ENCODE results near the gene MLLT10.
"Not testable (repeated sequence)": the region's sequence is repeated elsewhere in the genome, so short reads cannot be mapped to it uniquely, and the experiment has no call there.

MLLT10 gene

DNA sequence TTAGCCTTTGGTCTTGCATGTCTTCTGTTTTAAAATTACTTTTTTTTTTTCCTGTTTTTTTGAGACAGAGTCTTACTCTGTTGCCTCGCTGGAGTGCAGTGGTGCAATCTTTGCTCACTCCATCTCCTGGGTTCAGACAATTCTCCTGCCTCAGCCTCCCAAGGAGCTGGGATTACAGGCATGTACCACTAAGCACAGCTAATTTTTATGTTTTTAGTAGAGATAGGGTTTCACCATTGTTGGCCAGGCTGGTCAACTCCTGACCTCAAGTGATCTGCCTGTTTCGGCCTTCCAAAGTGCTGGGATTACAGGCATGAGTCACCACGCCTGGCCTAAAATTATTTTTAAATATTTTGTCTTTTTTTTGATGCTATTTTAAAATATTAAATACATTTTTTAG lies 38.5 kb downstream of the MLLT10 start:
- no peak for DNase-seq

DNA sequence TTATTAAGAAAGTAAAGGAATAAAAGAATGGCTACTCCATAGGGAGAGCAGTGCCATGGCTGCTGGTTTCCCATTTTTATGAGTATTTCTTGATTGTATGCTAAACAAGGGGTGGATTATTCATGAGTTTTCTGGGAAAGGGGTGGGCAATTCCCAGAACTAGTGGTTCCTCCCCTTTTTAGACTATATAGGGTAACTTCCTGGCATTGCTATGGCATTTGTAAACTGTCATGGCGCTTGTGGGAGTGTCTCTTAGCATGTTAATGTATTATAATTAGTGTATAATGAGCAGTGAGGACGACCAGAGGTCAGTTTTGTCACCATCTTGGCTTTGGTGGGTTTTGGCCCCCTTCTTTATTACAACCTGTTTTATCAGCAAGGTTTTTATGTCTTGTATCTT lies 40.5 kb downstream of the MLLT10 start:
- not testable (repeated sequence) for DNase-seq

DNA sequence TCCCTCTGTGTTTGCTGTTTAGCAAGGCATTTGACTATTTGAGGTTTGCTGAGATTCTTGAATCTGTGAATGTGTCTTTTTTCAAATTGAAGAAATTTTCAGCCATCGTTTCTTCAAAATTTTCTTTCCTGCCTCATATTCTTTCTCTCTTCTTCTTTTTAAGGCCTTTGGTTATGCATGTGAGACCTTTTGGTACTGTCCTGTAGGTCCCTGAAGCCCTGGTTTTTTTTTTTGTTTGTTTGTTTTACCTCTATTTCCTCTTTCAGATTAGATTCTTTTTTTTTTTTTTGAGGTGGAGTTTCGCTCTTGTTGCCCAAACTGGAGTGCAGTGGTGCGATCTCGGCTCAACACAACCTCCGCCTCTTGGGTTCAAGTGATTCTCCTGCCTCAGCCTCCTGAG lies 45.3 kb downstream of the MLLT10 start:
- DNase-seq, result no peak

DNA sequence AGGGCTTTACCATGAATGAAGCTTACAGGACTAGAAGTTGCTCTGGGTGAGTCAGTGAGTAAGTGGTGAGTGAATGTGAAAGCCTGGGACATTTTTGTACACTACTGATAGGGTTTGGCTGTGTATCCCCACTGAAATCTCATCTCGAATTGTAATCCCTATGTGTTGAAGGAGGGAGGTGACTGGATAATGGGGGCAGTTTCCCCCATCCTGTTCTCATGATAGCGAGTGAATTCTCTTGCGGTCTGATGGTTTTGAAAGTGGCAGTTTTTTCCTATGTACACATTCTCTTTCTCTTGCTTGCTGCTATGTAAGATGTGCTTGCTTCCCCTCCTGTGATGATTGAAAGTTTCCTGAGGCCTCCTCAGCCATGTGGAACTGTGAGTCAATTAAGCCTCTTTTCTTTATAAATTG lies 47.4 kb downstream of the MLLT10 start:
- DNase-seq, result not testable (repeated sequence)

DNA sequence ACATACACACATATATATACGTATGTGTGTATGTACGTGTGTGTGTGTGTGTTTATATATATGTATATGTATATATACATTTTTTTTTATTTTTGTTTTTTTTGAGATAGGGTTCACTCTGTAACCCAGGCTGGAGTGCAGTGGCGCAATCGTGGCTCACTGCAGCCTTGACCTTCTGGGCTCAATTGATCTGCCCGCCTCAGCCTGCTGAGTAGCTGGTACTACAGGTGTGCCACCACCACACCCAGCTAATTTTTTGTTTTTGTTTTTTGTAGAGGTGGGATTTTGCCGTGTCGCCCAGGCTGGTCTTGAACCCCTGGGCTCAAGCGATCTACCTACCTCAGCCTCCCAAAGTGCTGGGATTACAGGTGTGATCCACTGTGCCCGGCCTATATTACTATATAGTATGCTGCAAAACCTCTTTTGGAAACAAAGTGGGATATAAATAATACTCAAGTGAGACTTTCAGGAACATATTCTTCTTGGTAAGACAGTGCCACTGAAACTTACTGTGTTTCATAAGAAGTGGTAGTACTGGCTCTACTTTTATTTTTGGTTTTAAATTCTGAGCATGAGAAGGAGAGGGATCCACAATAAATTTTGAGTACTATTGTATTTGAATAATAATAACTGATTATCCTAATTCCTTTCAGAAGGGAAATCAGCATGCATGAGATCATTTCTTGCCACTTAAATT lies 51.0 kb downstream of the MLLT10 start:
- no peak for DNase-seq

DNA sequence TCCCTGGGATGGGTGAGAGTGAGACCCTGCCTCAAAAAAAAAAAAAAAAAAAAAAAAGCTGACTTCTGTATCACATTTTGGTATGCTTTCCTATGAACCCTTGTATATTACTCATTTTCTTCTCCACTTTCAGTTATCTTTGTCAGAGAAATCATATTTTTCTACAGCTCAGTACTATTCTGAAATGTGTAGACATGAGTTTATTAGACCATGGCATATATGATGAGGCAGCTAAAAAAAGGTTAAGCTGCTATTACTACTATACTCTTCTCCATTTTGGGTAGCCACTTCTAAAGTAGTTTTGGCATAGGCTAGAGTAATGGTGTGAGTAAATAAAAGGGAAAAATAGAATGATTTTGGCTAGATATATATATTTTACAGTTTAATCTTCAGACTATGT lies 53.4 kb downstream of the MLLT10 start:
- DNase-seq, result no peak

DNA sequence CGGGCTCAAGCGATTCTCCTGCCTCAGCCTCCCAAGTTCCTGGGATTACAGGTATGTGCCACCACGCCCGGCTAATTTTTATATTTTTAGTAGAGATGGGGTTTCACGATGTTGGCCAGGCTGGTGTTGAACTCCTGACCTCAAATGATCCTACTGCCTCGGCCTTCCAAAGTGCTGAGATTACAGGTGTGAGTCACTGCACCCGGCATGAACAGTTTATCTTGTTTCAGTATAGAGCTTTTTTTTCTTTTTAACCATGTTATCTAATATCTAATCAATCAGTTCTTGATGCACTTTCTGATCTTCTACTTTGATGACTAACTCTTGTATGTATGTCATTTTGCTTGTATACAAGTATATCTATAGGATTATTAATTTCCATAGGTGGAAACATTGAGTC lies 54.1 kb downstream of the MLLT10 start:
- DNase-seq, result not testable (repeated sequence)

DNA sequence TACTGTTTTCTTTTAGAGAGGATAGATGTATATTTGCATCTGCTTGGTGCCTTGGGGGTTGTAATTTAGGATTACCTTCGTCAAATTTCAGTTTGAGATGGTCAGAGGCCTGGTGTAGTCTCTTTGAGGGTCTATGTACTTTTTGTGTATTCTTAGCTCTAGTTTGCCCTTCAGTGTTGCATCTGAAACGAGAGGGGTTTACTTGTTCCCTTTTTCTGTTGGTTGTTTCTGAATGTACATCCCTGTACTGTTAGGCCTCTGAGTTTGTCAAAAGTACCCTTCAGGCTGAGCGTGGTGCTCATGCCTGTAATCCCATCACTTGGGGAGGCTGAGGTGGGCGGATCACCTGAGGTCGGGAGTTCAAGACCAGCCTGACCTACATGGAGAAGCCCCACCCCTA lies 60.0 kb downstream of the MLLT10 start:
- no peak for DNase-seq

DNA sequence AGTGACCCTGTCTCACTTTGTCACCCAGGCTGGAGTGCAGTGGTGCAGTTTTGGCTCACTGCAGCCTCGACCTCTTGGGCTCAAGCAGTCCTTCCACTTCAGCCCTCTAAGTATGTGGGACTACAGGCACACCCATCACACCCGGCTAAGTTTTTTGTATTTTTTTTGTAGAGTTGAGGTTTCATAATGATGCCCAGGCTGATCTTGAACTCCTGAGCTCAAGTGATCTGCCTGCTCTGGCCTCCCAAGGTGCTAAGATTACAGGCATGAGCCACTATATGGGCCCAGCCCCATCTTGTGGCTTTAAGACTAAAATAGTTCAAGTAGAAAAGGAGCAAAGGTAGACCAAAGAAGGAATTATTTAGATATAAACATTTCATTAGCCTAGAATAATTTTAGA lies 65.5 kb downstream of the MLLT10 start:
- no peak for DNase-seq

DNA sequence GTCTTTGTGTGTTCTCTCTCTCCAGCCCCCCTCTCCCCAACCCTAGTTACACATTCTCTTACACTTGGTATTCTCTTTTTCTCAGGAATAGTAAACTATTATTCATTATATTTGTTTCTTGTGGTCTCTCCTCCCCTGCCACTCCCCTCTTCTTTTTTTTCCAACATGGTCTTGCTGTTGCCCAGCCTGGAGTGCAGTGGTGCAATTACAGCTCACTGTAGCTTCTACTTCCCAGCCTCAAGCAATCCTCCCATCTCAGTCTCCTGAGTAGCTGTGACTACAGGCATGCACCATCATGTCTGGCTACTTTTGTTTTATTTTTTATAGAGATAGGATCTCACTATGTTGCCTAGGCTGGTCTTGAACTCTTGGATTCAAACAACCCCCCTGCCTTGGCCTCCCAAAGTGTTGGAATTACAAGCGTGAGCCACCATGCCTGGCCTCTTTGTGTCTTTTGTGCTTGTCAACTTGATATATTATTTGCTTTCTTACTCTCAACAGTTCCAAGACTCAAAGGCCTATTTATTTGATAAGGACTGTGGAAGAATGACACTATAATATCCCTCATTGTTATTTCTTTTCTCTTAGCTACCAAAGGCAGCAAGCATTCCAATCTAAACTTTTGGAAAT lies 66.9 kb downstream of the MLLT10 start:
- no peak for DNase-seq

DNA sequence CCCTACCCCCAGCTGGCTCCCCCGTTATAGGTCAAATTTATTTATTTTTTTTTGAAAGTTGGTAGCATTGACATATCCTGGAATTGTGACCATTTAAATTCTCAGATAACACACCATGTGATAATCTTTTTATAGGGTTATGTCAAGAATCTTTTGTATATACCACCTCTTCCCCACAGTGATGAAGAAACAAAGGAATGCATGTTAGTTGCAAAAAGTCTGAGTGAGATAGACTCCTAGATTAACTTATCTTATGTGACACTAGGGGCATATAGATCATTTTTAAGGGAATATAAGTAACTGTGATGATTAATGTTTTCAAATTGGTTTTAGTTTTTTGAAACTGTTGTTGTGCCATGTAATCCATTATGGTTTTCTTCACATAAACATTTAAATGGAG lies 68.3 kb downstream of the MLLT10 start:
- DNase-seq, result no peak

DNA sequence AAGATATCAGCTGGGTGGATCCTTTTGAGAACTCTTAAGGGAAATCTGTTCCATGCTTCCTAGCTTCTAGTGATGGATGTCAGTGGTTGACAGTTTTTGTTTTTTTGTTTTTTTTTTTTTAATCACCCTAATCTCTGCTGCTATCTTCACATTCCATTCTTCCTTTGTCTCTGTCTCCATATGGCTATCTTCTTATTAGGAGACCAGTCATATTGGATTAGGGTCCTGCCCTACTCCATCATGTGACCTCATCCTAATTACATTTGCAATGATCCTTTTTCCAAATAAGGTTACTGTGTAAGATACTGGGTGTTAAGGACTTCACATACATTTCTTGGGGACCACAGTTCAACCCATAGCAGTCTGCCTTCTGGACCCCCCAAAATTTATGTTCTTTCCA lies 69.7 kb downstream of the MLLT10 start:
- no peak for DNase-seq

DNA sequence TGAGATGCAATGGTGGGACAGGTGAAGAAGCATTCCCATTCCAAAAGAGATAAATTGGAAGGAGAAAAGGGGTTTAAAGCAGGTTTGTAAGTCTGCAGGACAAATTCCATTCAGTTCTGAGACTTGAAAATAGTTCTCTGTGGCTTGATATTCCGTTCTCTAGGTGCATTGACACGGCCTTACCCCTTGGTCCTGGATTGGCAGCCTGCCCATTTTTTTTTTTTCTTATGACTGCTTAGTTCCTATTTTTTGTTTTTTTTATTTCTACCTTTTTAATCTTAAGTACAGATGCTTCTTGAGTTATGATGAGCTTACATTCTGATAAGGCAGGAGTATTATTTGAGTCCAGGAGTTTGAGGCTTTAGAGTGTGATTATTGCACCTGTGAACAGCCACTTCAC lies 70.6 kb downstream of the MLLT10 start:
- DNase-seq, result no peak

DNA sequence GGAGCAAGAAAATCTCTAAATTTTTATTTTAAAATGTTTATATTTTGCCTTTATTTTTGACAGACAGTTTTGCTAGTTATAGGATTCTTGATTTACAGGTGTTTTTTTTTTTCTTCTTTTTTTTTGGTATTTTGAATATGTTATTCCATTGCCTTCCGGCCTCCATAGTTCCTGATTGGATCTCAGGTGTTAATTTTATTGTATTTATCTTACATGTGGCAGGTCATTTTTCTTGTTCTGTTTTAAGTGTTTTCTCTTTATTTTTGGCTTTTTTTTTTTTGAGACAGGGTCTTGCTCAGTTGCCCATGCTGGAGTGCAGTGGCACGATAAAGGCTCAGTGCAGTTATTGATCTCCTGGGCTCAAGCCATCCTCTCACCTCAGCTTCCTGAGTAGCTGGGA lies 73.9 kb downstream of the MLLT10 start:
- DNase-seq, result no peak

DNA sequence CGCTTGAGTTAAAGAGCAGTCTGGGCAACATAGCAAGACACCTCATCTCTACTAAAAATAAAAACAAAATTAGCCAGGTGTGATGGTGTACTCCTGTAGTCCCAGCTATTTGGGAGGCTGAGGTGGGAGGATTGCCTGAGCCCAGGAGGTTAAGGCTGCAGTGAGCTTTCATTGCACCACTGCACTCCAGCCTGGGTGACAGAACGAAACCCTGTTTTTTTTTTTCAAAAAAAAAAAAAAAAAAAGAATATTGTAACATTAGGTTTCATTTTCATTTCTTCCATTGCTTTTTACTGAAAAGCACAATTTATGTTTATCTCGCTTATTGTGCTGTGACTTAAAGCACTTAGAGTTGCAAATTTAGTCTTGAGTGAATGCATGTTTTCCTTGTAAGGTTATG lies 80.0 kb downstream of the MLLT10 start:
- DNase-seq, result no peak

DNA sequence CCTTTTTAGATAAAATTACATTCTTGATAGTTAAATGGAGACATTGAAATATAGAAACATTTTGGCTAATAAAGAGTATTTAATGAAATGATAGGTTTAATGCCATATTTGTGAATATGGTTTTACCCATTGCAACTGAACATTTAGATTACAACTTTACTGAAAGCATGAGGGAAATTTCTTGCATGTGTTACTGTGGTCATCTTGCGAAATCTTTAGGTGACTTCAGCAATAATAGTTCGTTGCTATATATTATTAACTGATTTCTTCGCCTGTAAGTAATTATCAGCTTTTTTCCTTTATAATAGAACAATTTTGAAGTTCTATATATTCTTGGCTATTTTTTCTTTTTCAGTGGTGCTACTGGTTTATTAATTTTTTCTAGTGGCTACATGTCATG lies 83.2 kb downstream of the MLLT10 start:
- DNase-seq, result no peak

DNA sequence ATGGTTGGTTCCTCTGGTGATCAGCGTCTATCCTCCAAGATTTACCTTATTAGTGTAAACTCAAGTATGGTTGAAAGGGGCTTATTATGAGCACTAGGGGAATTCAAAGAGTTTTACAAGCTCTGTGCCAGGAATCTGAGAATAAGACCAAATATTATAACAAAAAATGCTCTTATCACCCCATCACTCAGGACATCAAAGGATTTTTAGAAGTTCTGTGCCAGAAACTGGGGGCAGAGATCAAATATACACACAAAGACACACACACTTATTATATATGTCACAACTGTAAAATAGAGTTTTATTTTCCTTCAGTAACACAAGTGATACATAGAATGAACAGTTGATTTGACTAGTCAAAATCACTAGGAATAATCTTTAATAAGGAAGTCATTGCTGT lies 89.3 kb downstream of the MLLT10 start:
- no peak for DNase-seq

DNA sequence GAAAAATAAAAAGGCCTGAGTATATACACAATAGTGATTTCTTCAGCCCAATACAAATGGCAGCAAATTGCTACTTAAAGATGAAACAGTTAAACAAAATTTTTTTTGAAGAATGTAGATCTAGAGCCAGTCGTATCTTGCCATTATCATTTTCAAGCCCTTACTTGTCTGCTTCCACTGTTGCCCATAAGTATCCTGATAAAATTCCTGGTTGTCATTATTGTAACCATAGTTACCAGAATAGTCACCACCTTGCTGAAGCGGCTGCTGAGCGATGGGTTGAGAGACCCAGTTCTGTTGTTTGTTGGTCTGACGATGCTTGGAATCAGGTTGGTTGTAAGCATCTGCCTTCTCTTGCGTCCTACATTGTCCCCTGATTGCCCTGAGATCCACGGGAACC lies 90.4 kb downstream of the MLLT10 start:
- DNase-seq, result not testable (repeated sequence)

DNA sequence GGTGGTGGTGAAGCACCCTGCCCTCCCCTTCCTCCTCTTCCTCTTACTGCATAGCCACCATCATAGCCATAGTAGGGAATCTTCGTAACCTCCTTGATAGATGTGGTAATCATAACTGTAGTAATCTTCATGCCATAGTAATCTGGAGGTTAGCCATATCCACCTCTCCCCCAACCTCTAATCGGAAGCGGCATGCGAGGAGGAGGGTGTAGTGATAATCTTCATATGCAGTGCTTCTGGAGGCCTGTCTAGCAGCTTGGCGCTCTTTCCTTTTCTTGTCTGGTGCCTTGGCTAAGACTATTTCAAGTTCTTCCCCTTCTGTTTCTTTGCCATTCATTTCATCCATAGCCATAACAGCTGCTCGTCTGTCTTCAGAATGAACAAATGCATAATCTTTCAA lies 90.9 kb downstream of the MLLT10 start:
- no peak for DNase-seq

DNA sequence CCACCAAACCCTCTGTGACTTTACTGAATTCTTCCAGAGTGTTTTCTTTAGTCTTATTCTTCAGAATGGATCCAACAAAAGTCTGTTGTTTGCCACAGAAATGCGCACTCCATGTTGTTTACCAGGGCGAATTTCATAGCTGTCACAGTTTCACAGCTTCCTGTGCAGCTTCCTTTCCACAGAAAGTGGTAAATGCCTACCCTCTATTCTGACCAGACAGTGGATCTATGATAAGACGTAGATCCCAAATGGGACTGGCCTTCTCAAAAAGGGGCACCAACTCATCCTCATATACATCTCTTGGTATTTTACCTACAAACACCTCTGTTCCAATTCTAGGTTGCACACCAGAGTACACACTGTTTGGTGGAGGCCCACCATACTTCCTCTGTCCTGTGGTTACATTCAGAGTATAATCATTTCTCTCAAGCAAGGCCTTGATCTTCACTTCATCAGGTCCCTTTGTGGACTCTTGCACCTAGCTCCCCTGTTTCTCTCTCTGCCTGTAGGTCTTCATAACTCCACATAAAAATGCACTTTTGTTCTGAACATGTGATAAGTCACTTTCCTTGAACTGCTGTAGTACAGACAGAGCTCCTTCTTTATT lies 91.7 kb downstream of the MLLT10 start:
- DNase-seq, result no peak

DNA sequence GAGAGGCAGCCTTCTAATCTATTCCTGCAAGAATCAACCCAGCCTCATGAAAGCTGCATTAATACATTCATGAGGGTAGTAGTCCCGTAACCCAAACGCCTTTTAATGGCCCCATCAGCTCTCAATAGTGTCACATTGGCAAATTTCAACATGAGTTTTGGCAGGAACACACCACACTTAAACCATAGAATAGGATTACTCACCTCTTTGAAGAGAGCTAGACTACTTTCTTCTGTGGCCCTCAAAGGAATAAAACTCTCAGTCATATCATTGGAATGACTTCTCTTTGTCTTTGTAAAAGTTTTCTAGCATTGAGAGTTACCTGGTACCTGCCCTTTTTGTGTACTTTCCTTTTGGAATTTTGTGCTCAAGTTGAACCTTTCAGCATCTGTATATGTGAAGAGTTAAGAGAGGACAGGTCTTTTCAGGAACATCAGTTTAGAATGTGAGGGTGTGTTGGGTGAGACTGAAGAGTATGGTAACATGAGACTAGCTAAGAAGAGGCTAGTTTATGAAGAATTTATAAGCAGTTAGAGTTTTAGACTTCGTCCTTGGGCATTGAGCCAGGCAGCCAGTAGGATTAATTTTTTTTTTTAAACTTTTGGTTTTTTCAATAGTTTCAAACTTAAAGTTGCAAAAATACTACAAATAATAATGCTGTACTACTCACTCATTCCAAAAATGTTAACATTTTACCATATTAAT lies 92.6 kb downstream of the MLLT10 start:
- DNase-seq, result no peak

DNA sequence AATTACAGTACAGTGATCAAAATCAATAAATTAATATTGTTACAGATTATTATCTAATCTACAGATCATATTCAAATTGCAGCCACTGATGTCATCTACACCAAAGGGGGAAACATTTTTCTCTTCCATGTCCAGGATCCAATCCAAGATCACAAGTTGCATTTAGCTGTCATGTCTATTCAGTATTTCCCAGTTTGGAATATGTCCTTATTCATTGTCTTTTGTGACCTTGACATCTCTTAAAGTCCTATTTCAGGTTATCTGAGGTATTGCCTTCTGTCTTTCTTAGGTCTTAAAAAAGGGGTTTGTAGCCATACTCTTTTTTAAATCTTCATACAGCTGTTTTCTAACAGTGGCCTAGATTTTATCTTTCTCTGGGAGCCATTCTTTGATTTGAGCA lies 93.3 kb downstream of the MLLT10 start:
- no peak for DNase-seq

DNA sequence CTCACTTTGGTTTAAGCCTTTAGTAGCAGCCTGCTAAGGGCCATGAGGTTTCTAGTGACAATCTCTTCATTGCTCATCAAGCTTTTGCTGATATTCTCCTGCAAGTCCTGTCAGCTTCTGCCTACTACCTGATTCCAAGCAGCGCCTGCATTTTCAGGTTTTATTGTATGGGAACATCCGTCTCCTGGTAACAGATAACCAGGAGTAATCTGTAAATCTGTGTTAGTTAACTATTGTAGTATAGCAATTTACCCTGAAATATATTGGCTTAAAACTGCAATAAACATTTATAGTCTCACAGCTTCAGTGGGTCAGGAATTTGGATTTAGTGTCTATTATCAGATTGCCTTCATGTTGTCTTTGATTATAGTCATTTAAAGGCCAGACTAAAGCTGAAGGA lies 94.0 kb downstream of the MLLT10 start:
- no peak for DNase-seq

All from amygdala (tissue), 56 donors.